Measurements from ENCODE around the gene ARHGEF7. TPM values are rescaled to one million over a fixed set of nuclear protein-coding genes. Genes with fewer than 3 reads are reported as not detected.
A peak's percentile ranks its signal among the peaks of the same experiment; 100 is the strongest.
"Not testable (repeated sequence)": the region's sequence is repeated elsewhere in the genome, so short reads cannot be mapped to it uniquely, and the experiment has no call there.

ARHGEF7 gene
- total RNA-seq, 3 donors from 2014 or later = 42.8 to 49.6 (median 45.1) TPM

- Mint-ChIP-seq H3K36me3 (ENCODE audit: insufficient read depth) (peaks cover 30% of the 10 kb centered on the region), H3K9me3 (no peaks in the 10 kb centered on the region), H3K27me3 (ENCODE audit: low read depth) (no peaks in the 10 kb centered on the region), H3K4me3 (no peak overlapping the region), H3K4me1 (ENCODE audit: low read depth) (peaks cover 80% of the 10 kb centered on the region)
- ATAC-seq (no peak), DNase-seq (no peak)
Measured at GRCh38 chr13:111178402-111178801, 63.3 kb downstream of the ARHGEF7 start.

GRCh38 chr13:111179908-111180760 is 65.0 kb downstream of the ARHGEF7 start:
- Mint-ChIP-seq H3K4me3 (no peak overlapping the region), H3K36me3 (ENCODE audit: insufficient read depth) (peaks cover 29% of the 10 kb centered on the region), H3K9me3 (no peaks in the 10 kb centered on the region), H3K27me3 (ENCODE audit: low read depth) (no peaks in the 10 kb centered on the region), H3K4me1 (ENCODE audit: low read depth) (peaks cover 89% of the 10 kb centered on the region)
- DNase-seq = no peak
- no peak for ATAC-seq

GRCh38 chr13:111181977-111182376 is 66.9 kb downstream of the ARHGEF7 start:
- peaks cover 93% of the 10 kb centered on the region for H3K4me1 Mint-ChIP-seq (ENCODE audit: low read depth)
- no peak overlapping the region for H3K4me3 Mint-ChIP-seq
- no peaks in the 10 kb centered on the region for H3K27me3 Mint-ChIP-seq (ENCODE audit: low read depth)
- no peak for ATAC-seq
- peaks cover 22% of the 10 kb centered on the region for H3K36me3 Mint-ChIP-seq (ENCODE audit: insufficient read depth)
- no peak for DNase-seq
- H3K9me3 Mint-ChIP-seq = no peaks in the 10 kb centered on the region

- H3K9me3 Mint-ChIP-seq = no peaks in the 10 kb centered on the region
- H3K36me3 Mint-ChIP-seq (ENCODE audit: insufficient read depth) = peaks cover 17% of the 10 kb centered on the region
- peaks cover 93% of the 10 kb centered on the region for H3K4me1 Mint-ChIP-seq (ENCODE audit: low read depth)
- DNase-seq = no peak
- no peaks in the 10 kb centered on the region for H3K27me3 Mint-ChIP-seq (ENCODE audit: low read depth)
- no peak for ATAC-seq
- peak overlapping the region; percentile 29 for H3K4me3 Mint-ChIP-seq
Measured at GRCh38 chr13:111183087-111183645, 68.1 kb downstream of the ARHGEF7 start.

GRCh38 chr13:111183959-111184358 is 68.8 kb downstream of the ARHGEF7 start:
- Mint-ChIP-seq H3K4me1 (ENCODE audit: low read depth) (peaks cover 95% of the 10 kb centered on the region), H3K4me3 (peak overlapping the region; percentile 67), H3K27me3 (ENCODE audit: low read depth) (no peaks in the 10 kb centered on the region), H3K9me3 (no peaks in the 10 kb centered on the region), H3K36me3 (ENCODE audit: insufficient read depth) (peaks cover 11% of the 10 kb centered on the region)
- DNase-seq (no peak), ATAC-seq (no peak)

- DNase-seq = no peak
- Mint-ChIP-seq H3K4me3 (peak overlapping the region; percentile 67), H3K4me1 (ENCODE audit: low read depth) (peaks cover 97% of the 10 kb centered on the region), H3K36me3 (ENCODE audit: insufficient read depth) (peaks cover 11% of the 10 kb centered on the region), H3K27me3 (ENCODE audit: low read depth) (no peaks in the 10 kb centered on the region), H3K9me3 (no peaks in the 10 kb centered on the region)
- ATAC-seq = peak; percentile 46 to 61
Measured at GRCh38 chr13:111184458-111185401, 69.6 kb downstream of the ARHGEF7 start.

GRCh38 chr13:111186305-111186935 is 71.3 kb downstream of the ARHGEF7 start:
- peaks cover 8% of the 10 kb centered on the region for H3K36me3 Mint-ChIP-seq (ENCODE audit: insufficient read depth)

GRCh38 chr13:111187960-111188541 is 72.9 kb downstream of the ARHGEF7 start:
- Mint-ChIP-seq H3K9me3 (no peaks in the 10 kb centered on the region), H3K27me3 (ENCODE audit: low read depth) (no peaks in the 10 kb centered on the region), H3K4me3 (peak overlapping the region; percentile 14), H3K4me1 (ENCODE audit: low read depth) (peaks cover 93% of the 10 kb centered on the region), H3K36me3 (ENCODE audit: insufficient read depth) (peaks cover 3% of the 10 kb centered on the region)
- DNase-seq (no peak), ATAC-seq (peak in 1 of 2 donors; percentile 27)

More at GRCh38 chr13:111186305-111186935, 71.3 kb downstream of the ARHGEF7 start:
- no peaks in the 10 kb centered on the region for H3K27me3 Mint-ChIP-seq (ENCODE audit: low read depth)
- DNase-seq (no peak), ATAC-seq (no peak)
- peak overlapping the region; percentile 22 for H3K4me3 Mint-ChIP-seq
- peaks cover 97% of the 10 kb centered on the region for H3K4me1 Mint-ChIP-seq (ENCODE audit: low read depth)
- H3K9me3 Mint-ChIP-seq = no peaks in the 10 kb centered on the region

- peak; percentile 43 for DNase-seq
- H3K27me3 Mint-ChIP-seq (ENCODE audit: low read depth); H3K9me3 Mint-ChIP-seq; H3K36me3 Mint-ChIP-seq (ENCODE audit: insufficient read depth): not testable (repeated sequence)
- peak overlapping the region; percentile 70 for H3K4me3 Mint-ChIP-seq
- peaks cover 89% of the 10 kb centered on the region for H3K4me1 Mint-ChIP-seq (ENCODE audit: low read depth)
- ATAC-seq = peak; percentile 59 to 74
Measured at GRCh38 chr13:111189064-111189505, 74.0 kb downstream of the ARHGEF7 start.

GRCh38 chr13:111189516-111189915 is 74.4 kb downstream of the ARHGEF7 start:
- ATAC-seq = peak in 1 of 2 donors; percentile 8
- Mint-ChIP-seq H3K4me3 (peak overlapping the region; percentile 70), H3K4me1 (ENCODE audit: low read depth) (peaks cover 89% of the 10 kb centered on the region)
- not testable (repeated sequence) for DNase-seq; H3K36me3 Mint-ChIP-seq (ENCODE audit: insufficient read depth); H3K9me3 Mint-ChIP-seq; H3K27me3 Mint-ChIP-seq (ENCODE audit: low read depth)

- H3K9me3 Mint-ChIP-seq; H3K27me3 Mint-ChIP-seq (ENCODE audit: low read depth); DNase-seq; ATAC-seq; H3K4me3 Mint-ChIP-seq: not testable (repeated sequence)
- peaks cover 61% of the 10 kb centered on the region for H3K4me1 Mint-ChIP-seq (ENCODE audit: low read depth)
- peaks cover 16% of the 10 kb centered on the region for H3K36me3 Mint-ChIP-seq (ENCODE audit: insufficient read depth)
Measured at GRCh38 chr13:111193223-111193622, 78.1 kb downstream of the ARHGEF7 start.

- not testable (repeated sequence) for H3K9me3 Mint-ChIP-seq; H3K4me3 Mint-ChIP-seq; ATAC-seq; H3K27me3 Mint-ChIP-seq (ENCODE audit: low read depth); DNase-seq
- peaks cover 18% of the 10 kb centered on the region for H3K36me3 Mint-ChIP-seq (ENCODE audit: insufficient read depth)
- H3K4me1 Mint-ChIP-seq (ENCODE audit: low read depth) = peaks cover 50% of the 10 kb centered on the region
Measured at GRCh38 chr13:111194651-111195050, 79.5 kb downstream of the ARHGEF7 start.

GRCh38 chr13:111198732-111199378 is 83.7 kb downstream of the ARHGEF7 start:
- H3K4me3 Mint-ChIP-seq; ATAC-seq; H3K27me3 Mint-ChIP-seq (ENCODE audit: low read depth); DNase-seq; H3K9me3 Mint-ChIP-seq: not testable (repeated sequence)
- Mint-ChIP-seq H3K4me1 (ENCODE audit: low read depth) (peaks cover 57% of the 10 kb centered on the region), H3K36me3 (ENCODE audit: insufficient read depth) (peaks cover 27% of the 10 kb centered on the region)

Measured in activated T-cell treated with anti-CD3 and anti-CD28 coated beads, Interleukin-2, amount 50 U/mL, for 4 hours (primary cell).